ENCODE data around the gene COL1A1.

The COL1A1 gene

GRCh38 chr17:50213026-50214022 is 11.9 kb upstream of the COL1A1 start:
- DNase-seq (ENCODE audit: low spot score), result peak; percentile 16

GRCh38 chr17:50212121-50212843 is 10.9 kb upstream of the COL1A1 start:
- no peak for DNase-seq (ENCODE audit: low spot score)

GRCh38 chr17:50211249-50212120 is 10.1 kb upstream of the COL1A1 start:
- DNase-seq (ENCODE audit: low spot score), result no peak

GRCh38 chr17:50210240-50211225 is 9.1 kb upstream of the COL1A1 start:
- no peak for DNase-seq (ENCODE audit: low spot score)

GRCh38 chr17:50209472-50210239 is 8.2 kb upstream of the COL1A1 start:
- DNase-seq (ENCODE audit: low spot score), result no peak

- no peak for DNase-seq (ENCODE audit: low spot score)
These were observed 7.7 kb upstream of the COL1A1 start for GRCh38 chr17:50209133-50209471.

GRCh38 chr17:50208611-50209061 is 7.2 kb upstream of the COL1A1 start:
- no peak for DNase-seq (ENCODE audit: low spot score)

- DNase-seq (ENCODE audit: low spot score), result no peak
These were observed 6.5 kb upstream of the COL1A1 start for GRCh38 chr17:50207792-50208567.

- DNase-seq (ENCODE audit: low spot score), result no peak
These were observed 5.9 kb upstream of the COL1A1 start for GRCh38 chr17:50207315-50207714.

GRCh38 chr17:50206604-50207293 is 5.3 kb upstream of the COL1A1 start:
- DNase-seq (ENCODE audit: low spot score), result no peak

- no peak for DNase-seq (ENCODE audit: low spot score)
These were observed 4.6 kb upstream of the COL1A1 start for GRCh38 chr17:50205963-50206505.

GRCh38 chr17:50205111-50205962 is 3.9 kb upstream of the COL1A1 start:
- DNase-seq (ENCODE audit: low spot score), result no peak

- DNase-seq (ENCODE audit: low spot score), result no peak
These were observed 3.0 kb upstream of the COL1A1 start for GRCh38 chr17:50204431-50204830.

GRCh38 chr17:50203604-50204345 is 2.3 kb upstream of the COL1A1 start:
- DNase-seq (ENCODE audit: low spot score), result no peak

- no peak for DNase-seq (ENCODE audit: low spot score)
These were observed 1.7 kb upstream of the COL1A1 start for GRCh38 chr17:50203086-50203485.

- peak; percentile 68 for DNase-seq (ENCODE audit: low spot score)
These were observed 765 bp downstream of the COL1A1 start for GRCh38 chr17:50200457-50201275.

Data from CD4-positive, alpha-beta T cell treated with Interleukin-6 at 100 ng/mL for 8 hours (primary cell).